Measurements from ENCODE around the gene ZNF2. TPM values are rescaled to one million over a fixed set of nuclear protein-coding genes. Genes with fewer than 3 reads are reported as not detected.

Gene ZNF2
- total and polyA plus RNA-seq, 11 donors: 1.2 to 5.9 (median 3.4) TPM

DNA sequence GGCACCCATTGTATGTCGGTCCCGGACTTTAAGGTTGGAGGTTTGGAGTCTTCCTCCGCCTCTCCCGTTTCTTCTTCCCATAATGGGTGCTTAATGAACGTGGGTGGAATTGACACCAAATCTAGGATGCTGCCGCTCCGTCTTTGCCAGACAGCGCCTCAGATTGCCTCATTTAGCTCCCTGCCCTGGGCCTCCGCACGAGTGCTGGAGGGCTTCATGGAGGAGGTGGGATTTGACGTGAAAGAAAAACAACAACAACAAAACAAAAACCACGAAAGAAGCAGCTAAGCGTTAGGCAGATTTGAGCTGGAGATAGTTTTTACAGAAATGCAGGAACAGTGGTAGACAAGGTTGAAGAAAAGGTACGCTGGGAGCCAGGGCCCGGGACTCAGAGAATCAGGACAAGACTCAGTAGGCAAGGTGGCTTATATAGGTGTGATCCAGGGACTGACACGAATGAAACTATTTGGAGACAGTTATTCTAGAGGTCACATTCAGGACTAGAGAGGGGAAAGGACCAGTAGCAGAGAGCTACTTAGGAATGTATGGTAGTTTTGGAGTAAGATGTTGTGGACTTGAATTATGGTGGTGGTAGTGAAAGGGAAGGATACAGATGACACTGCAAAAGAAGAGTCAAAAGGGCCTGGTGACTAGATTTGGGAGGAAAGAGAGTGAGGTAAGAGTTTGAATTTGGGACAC lies 605 bp downstream of the ZNF2 start:
- Histone ChIP-seq H3K4me1 (peaks cover 0 to 25% (median 19%) of the 10 kb centered on the region in 12 donors), H3K27ac (peak overlapping the region in 11 of 12 donors; percentile 87 to 97 (median 95)), H3K27me3 (no peaks in the 10 kb centered on the region), H3K36me3 (no peaks in the 10 kb centered on the region), H3K4me3 (peak overlapping the region; percentile 65 to 94 (median 81)), H3K9me3 (no peaks in the 10 kb centered on the region)
- no peak for DNase-seq
- intact Hi-C loops (cut with DNase I): loop anchor here in 2 of 10 donors (5.0 kb wide), 2 partner anchors 41 to 236 kb away; partner anchors contain the start of genes FAHD2A (in 1 of the 2) and ZNF892 (in 1 of the 2)
- WGBS, 4 donors: 10 to 12% (median 11%) methylated on average over 14 to 16 of the region's 16 CpGs
- ATAC-seq: peak in 3 of 4 donors; percentile 3
- TF ChIP-seq POLR2A (IDR thresholded peaks at IDR 0.05): no peak
- no peak for TF ChIP-seq CTCF (IDR thresholded peaks at IDR 0.05)

DNA sequence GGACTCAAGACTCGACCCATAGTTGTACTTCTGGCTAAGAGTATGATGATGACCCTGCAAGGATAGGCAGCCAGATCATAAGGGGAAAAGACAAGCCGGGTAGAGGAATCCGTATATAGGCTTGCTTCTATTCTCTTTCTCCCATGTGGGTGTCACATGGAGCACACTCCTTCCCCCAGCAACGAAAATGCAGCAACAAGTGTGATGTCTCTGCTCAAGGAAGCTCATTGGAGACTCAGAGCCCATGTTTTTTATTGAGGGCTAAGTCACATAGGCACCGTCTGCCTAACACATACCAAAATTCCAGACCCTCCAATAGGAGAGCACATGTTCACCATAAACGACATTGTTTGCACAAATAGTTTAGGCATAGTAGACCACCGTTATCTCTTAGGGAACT lies 6.3 kb downstream of the ZNF2 start:
- intact Hi-C loops (cut with DNase I): loop anchor here in 1 of 10 donors (10.0 kb wide), 1 partner anchor 57 kb away; no protein-coding TSS in a partner anchor
- no peaks in the 10 kb centered on the region for H3K9me3 ChIP-seq
- ATAC-seq: no peak

GRCh38 chr2:95174031-95174542 lies 8.5 kb downstream of the ZNF2 start:
- no peak for TF ChIP-seq CTCF (IDR thresholded peaks at IDR 0.05)
- no peak for TF ChIP-seq POLR2A (IDR thresholded peaks at IDR 0.05)
- Histone ChIP-seq H3K9me3 (no peaks in the 10 kb centered on the region), H3K27ac (no peak overlapping the region), H3K27me3 (no peaks in the 10 kb centered on the region), H3K4me1 (peaks cover 0 to under 1% (median 0%) of the 10 kb centered on the region in 12 donors), H3K36me3 (peaks cover 0 to 26% (median 18%) of the 10 kb centered on the region in 9 donors), H3K4me3 (no peak overlapping the region)
- WGBS, 4 donors: 77 to 92% (median 85%) methylated on average over 2 of the region's 2 CpGs
- intact Hi-C loops (cut with DNase I): loop anchor here in 1 of 10 donors (10.0 kb wide), 1 partner anchor 59 kb away; no protein-coding TSS in a partner anchor
- ATAC-seq: no peak
- no peak for DNase-seq

More for the DNA sequence above, 6.3 kb downstream of the ZNF2 start:
- no peak for TF ChIP-seq CTCF (IDR thresholded peaks at IDR 0.05)
- TF ChIP-seq POLR2A (IDR thresholded peaks at IDR 0.05): no peak
- H3K27ac ChIP-seq: no peak overlapping the region
- no peak for DNase-seq
- H3K4me1 ChIP-seq: peaks cover 0 to under 1% (median 0%) of the 10 kb centered on the region in 12 donors
- H3K36me3 ChIP-seq: peaks cover 0 to 12% (median 2%) of the 10 kb centered on the region in 9 donors
- no peaks in the 10 kb centered on the region for H3K27me3 ChIP-seq
- H3K4me3 ChIP-seq: no peak overlapping the region
- WGBS, 4 donors: 80 to 86% (median 83%) methylated on average over 7 of the region's 7 CpGs

- no peaks in the 10 kb centered on the region for H3K27me3 ChIP-seq
- H3K4me3 ChIP-seq: no peak overlapping the region
- peaks cover 7 to 63% (median 52%) of the 10 kb centered on the region in 9 donors for H3K36me3 ChIP-seq
- peak overlapping the region in 9 of 12 donors; percentile 23 to 74 (median 67) for H3K27ac ChIP-seq
- peaks cover 0 to 8% (median 1%) of the 10 kb centered on the region in 12 donors for H3K4me1 ChIP-seq
- intact Hi-C loops (cut with DNase I): loop anchor here in 1 of 10 donors (10.0 kb wide), 1 partner anchor 65 kb away; no protein-coding TSS in a partner anchor
- 47 to 69% (median 62%) methylated on average over 7 of the region's 7 CpGs for WGBS, 4 donors
- TF ChIP-seq POLR2A (IDR thresholded peaks at IDR 0.05): no peak
- no peak for TF ChIP-seq CTCF (IDR thresholded peaks at IDR 0.05)
- peak in 4 of 5 donors; percentile 59 to 77 (median 62) for DNase-seq
- H3K9me3 ChIP-seq: peaks cover 0 to 30% (median 7%) of the 10 kb centered on the region in 12 donors
- peak; percentile 74 to 92 (median 80) for ATAC-seq
Observed at GRCh38 chr2:95179451-95179850, 13.8 kb downstream of the ZNF2 start.

Measured in heart left ventricle (tissue), 16 donors.